ENCODE measurements around the gene SNRPA.
"Not testable (repeated sequence)": the region's sequence is repeated elsewhere in the genome, so short reads cannot be mapped to it uniquely, and the experiment has no call there.

Gene SNRPA

GRCh38 chr19:40809358-40810086 lies 58.5 kb downstream of the SNRPA start:
- H3K27ac ChIP-seq = no peak overlapping the region
- no peaks in the 10 kb centered on the region for H3K9me3 ChIP-seq (replicated peaks in 1 of 11)
- peaks cover 50 to 83% (median 60%) of the 10 kb centered on the region in 10 experiments for H3K4me1 ChIP-seq
- no peak for TF ChIP-seq Cebpa-rat (IDR thresholded peaks at IDR 0.05)
- H4K20me1 ChIP-seq = peaks cover 56 to 89% (median 73%) of the 10 kb centered on the region in 11 experiments
- peaks cover 44 to 55% (median 51%) of the 10 kb centered on the region in 11 experiments for H3K36me3 ChIP-seq
- H3K9ac ChIP-seq = no peak overlapping the region
- peaks cover 0 to 34% (median 22%) of the 10 kb centered on the region in 11 experiments; a peak in 19 of 22 replicates for H3K27me3 ChIP-seq
- H3K4me3 ChIP-seq = no peak overlapping the region
- peak overlapping the region in 7 of 11 experiments; percentile 81 to 95 (median 89); a peak in 12 of 22 replicates for H3K4me2 ChIP-seq

GRCh38 chr19:40810160-40810559 lies 59.2 kb downstream of the SNRPA start:
- peaks cover 44 to 77% (median 54%) of the 10 kb centered on the region in 10 experiments for H3K4me1 ChIP-seq
- H3K4me2 ChIP-seq = peak overlapping the region; percentile 81 to 95 (median 86); a peak in 21 of 22 replicates
- no peak overlapping the region; a peak in 2 of 22 replicates for H3K9ac ChIP-seq
- H3K4me3 ChIP-seq = peak overlapping the region in 5 of 10 experiments; percentile 45 to 68 (median 54); a peak in 6 of 20 replicates
- H3K36me3 ChIP-seq = peaks cover 38 to 48% (median 45%) of the 10 kb centered on the region in 11 experiments
- peak overlapping the region in 3 of 11 experiments; percentile 22 to 60 (median 42); a peak in 1 of 22 replicates for H3K27ac ChIP-seq
- H4K20me1 ChIP-seq = peaks cover 49 to 82% (median 66%) of the 10 kb centered on the region in 11 experiments
- no peak for TF ChIP-seq Cebpa-rat (IDR thresholded peaks at IDR 0.05)
- peaks cover 0 to 34% (median 22%) of the 10 kb centered on the region in 11 experiments; a peak in 19 of 22 replicates for H3K27me3 ChIP-seq
- no peaks in the 10 kb centered on the region for H3K9me3 ChIP-seq (replicated peaks in 1 of 11)

GRCh38 chr19:40810649-40811408 lies 59.8 kb downstream of the SNRPA start:
- Histone ChIP-seq H3K36me3 (peaks cover 33 to 42% (median 38%) of the 10 kb centered on the region in 11 experiments), H4K20me1 (peaks cover 42 to 81% (median 60%) of the 10 kb centered on the region in 11 experiments), H3K27ac (peak overlapping the region in 6 of 11 experiments; percentile 30 to 60 (median 40); a peak in 9 of 22 replicates), H3K4me2 (peak overlapping the region; percentile 81 to 95 (median 86)), H3K4me1 (peaks cover 37 to 70% (median 47%) of the 10 kb centered on the region in 10 experiments), H3K27me3 (peaks cover 0 to 34% (median 22%) of the 10 kb centered on the region in 11 experiments; a peak in 19 of 22 replicates), H3K4me3 (peak overlapping the region; percentile 41 to 68 (median 54)), H3K9ac (peak overlapping the region; percentile 41 to 71 (median 62); a peak in 20 of 22 replicates)
- not testable (repeated sequence) for H3K9me3 ChIP-seq (replicated peaks in 1 of 11)

- TF ChIP-seq Cebpa-rat (IDR thresholded peaks at IDR 0.05) = no peak
These were observed 60.7 kb downstream of the SNRPA start for GRCh38 chr19:40811478-40812341.

GRCh38 chr19:40812571-40812970 lies 61.6 kb downstream of the SNRPA start:
- H3K27me3 ChIP-seq = peaks cover 0 to 34% (median 22%) of the 10 kb centered on the region in 11 experiments; a peak in 19 of 22 replicates
- H3K4me3 ChIP-seq; H3K27ac ChIP-seq; H3K9me3 ChIP-seq (replicated peaks in 1 of 11); H3K9ac ChIP-seq: not testable (repeated sequence)
- H3K4me2 ChIP-seq = peak overlapping the region in 8 of 11 experiments; percentile 11 to 95 (median 85); a peak in 12 of 22 replicates
- peaks cover 24 to 27% (median 26%) of the 10 kb centered on the region in 11 experiments for H3K36me3 ChIP-seq
- H3K4me1 ChIP-seq = peaks cover 21 to 62% (median 33%) of the 10 kb centered on the region in 10 experiments
- peaks cover 25 to 66% (median 42%) of the 10 kb centered on the region in 11 experiments for H4K20me1 ChIP-seq

More at GRCh38 chr19:40811478-40812341, 60.7 kb downstream of the SNRPA start:
- peak overlapping the region; percentile 81 to 95 (median 86) for H3K4me2 ChIP-seq
- peak overlapping the region in 6 of 11 experiments; percentile 30 to 60 (median 40); a peak in 8 of 22 replicates for H3K27ac ChIP-seq
- peaks cover 31 to 34% (median 33%) of the 10 kb centered on the region in 11 experiments for H3K36me3 ChIP-seq
- H3K4me3 ChIP-seq = peak overlapping the region; percentile 41 to 68 (median 54)
- peaks cover 34 to 74% (median 51%) of the 10 kb centered on the region in 11 experiments for H4K20me1 ChIP-seq
- H3K27me3 ChIP-seq = peaks cover 0 to 34% (median 22%) of the 10 kb centered on the region in 11 experiments; a peak in 19 of 22 replicates
- no peaks in the 10 kb centered on the region for H3K9me3 ChIP-seq (replicated peaks in 1 of 11)
- peaks cover 28 to 64% (median 40%) of the 10 kb centered on the region in 10 experiments for H3K4me1 ChIP-seq
- H3K9ac ChIP-seq = peak overlapping the region; percentile 41 to 71 (median 62); a peak in 20 of 22 replicates

- Histone ChIP-seq H3K9me3 (replicated peaks in 1 of 11) (no peaks in the 10 kb centered on the region), H3K4me3 (no peak overlapping the region), H3K27me3 (peaks cover 0 to 34% (median 22%) of the 10 kb centered on the region in 11 experiments; a peak in 19 of 22 replicates), H3K9ac (no peak overlapping the region), H4K20me1 (peaks cover 19 to 60% (median 36%) of the 10 kb centered on the region in 11 experiments; a peak in 21 of 22 replicates), H3K27ac (no peak overlapping the region), H3K36me3 (peaks cover 18 to 21% (median 20%) of the 10 kb centered on the region in 11 experiments), H3K4me2 (peak overlapping the region in 2 of 11 experiments; percentile 87 to 95; a peak in 2 of 22 replicates), H3K4me1 (peaks cover 21 to 61% (median 33%) of the 10 kb centered on the region in 10 experiments)
- TF ChIP-seq Cebpa-rat (IDR thresholded peaks at IDR 0.05) = no peak
These were observed 62.2 kb downstream of the SNRPA start for GRCh38 chr19:40813182-40813581.

All from BLaER1 treated with 17β-estradiol and CSF1 and Interleukin-3, amounts not matched to agents 10 nM and 100 nM (cell line).